ENCODE results near the gene SOAT1.
"Not testable (repeated sequence)": the region's sequence is repeated elsewhere in the genome, so short reads cannot be mapped to it uniquely, and the experiment has no call there.

Gene SOAT1

DNA sequence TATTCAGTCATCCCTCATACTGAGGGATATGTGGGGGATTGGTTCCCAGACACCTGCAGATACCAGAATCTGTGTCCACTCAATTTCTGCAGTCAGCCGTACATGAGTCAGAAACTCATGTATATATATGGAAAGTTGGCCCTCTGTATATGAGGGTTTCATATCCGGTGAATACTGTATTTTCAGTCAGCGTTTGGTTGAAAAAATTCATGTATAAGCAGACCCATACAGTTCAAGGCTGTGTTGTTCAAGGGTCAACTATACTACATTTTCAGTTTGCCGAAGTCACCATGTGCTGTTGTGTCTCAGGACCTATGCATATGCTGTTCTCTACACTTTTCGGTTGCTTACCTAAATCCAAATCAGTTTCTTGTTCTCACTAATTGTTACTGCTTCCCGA, 82.6 kb downstream of the SOAT1 start:
- no peak for TF ChIP-seq JUND (IDR thresholded peaks at IDR 0.05; ENCODE audit: low read depth)
- no peak for DNase-seq (ENCODE audit: low read depth in 1 of 2, low spot score in 1 of 2)
- in situ Hi-C loops (cut with HindIII; ENCODE audit: low pct_unique_long_range_greater_than_20kb, low sequenced_read_pairs), result no loop called here

DNA sequence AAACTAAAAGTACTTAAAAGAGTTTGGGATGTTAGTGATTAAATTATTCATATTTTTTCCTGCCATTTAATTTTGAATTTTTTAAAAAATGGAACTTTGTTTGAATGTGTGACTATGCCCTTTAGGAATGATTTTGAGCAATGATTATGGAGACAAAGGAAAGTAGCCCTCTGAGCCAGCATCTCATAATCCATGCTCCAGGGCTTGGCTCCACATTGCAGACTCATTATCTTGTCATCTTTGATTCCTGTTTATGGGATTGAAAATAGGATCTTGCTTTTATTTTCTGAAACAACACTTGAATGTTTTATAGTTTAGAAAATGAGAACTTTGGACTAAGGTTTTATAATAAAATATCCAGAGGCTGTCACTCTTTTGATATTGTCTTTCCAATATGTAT, 86.7 kb downstream of the SOAT1 start:
- DNase-seq (ENCODE audit: low read depth in 1 of 2, low spot score in 1 of 2), result peak in 1 of 2 experiments; percentile 74
- peak; percentile 85 for TF ChIP-seq JUND (IDR thresholded peaks at IDR 0.05; ENCODE audit: low read depth)
- in situ Hi-C loops (cut with HindIII; ENCODE audit: low pct_unique_long_range_greater_than_20kb, low sequenced_read_pairs), result no loop called here

DNA sequence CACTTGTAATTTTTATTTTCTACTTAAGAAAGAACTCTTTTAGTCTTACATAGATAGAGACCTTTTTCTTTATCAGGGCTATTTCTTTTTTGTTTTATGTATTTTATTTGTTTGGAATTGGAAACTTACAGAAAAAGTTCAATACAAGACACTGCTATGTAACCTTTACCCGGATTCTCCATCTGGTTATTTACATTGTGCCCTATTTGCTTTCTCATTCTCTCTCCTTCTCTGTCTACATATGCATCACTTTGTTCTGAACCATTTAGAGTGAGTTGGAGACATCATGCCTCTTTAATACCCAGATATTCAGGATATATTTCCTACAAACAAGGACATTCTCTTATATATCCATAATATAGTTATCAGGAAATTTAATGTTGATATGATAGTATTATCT, 90.4 kb downstream of the SOAT1 start:
- DNase-seq (ENCODE audit: low read depth in 1 of 2, low spot score in 1 of 2), result no peak
- no peak for TF ChIP-seq JUND (IDR thresholded peaks at IDR 0.05; ENCODE audit: low read depth)
- in situ Hi-C loops (cut with HindIII; ENCODE audit: low pct_unique_long_range_greater_than_20kb, low sequenced_read_pairs), result no loop called here

DNA sequence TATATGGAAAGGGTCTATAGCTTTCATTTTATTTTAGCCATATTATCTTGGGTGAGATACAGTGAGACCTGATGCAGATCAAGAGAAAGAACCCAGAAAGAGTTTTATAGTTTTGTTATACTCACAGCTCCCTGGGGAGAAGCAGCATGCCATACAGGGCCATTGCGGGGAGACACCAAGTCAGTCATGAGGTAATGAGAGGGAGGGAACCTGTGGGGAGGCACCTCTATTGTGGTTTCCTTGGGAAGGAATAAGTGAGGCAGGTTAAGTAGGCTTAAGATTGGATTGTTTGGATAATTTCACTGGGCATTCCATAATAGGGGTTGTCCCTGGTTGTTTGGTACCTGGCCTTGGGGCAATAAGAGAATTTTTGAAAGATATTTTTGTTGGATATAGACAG, 91.9 kb downstream of the SOAT1 start:
- in situ Hi-C loops (cut with HindIII; ENCODE audit: low pct_unique_long_range_greater_than_20kb, low sequenced_read_pairs), result no loop called here
- TF ChIP-seq JUND (IDR thresholded peaks at IDR 0.05; ENCODE audit: low read depth), result no peak
- no peak for DNase-seq (ENCODE audit: low read depth in 1 of 2, low spot score in 1 of 2)

DNA sequence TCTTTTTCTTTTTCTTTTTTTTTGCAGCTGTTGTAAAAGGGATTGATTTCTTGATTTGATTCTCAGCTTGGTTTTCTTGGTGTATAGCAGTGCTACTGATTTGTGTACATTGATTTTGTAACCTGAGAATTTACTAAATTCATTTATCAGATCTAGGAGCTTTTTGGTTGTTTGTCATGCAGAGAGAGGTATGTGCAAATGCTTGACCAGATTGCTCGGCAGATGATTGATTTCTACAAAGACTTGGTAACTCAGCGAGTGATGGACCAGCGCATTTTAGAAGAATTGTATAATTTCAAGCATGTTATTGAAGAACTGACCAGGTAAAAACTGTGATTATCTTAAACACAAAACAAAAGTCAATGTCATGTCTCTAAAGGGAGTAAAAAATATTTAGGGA, 100.1 kb downstream of the SOAT1 start:
- TF ChIP-seq JUND (IDR thresholded peaks at IDR 0.05; ENCODE audit: low read depth), result peak; percentile 60; the same call in 1 of the 2 replicates
- in situ Hi-C loops (cut with HindIII; ENCODE audit: low pct_unique_long_range_greater_than_20kb, low sequenced_read_pairs), result no loop called here
- peak in 1 of 2 experiments; percentile 71 for DNase-seq (ENCODE audit: low read depth in 1 of 2, low spot score in 1 of 2)

- in situ Hi-C loops (cut with HindIII; ENCODE audit: low pct_unique_long_range_greater_than_20kb, low sequenced_read_pairs), result not testable (repeated sequence)
- DNase-seq (ENCODE audit: low read depth in 1 of 2, low spot score in 1 of 2), result peak in 1 of 2 experiments; percentile 66
- TF ChIP-seq JUND (IDR thresholded peaks at IDR 0.05; ENCODE audit: low read depth), result peak; percentile 95
Observed at GRCh38 chr1:179399399-179399798, 105.8 kb downstream of the SOAT1 start.
